Cerebellar nuclear complex (tissue), 1 donor: Measurements from ENCODE around the gene KRT32.
"Not testable (repeated sequence)": the region's sequence is repeated elsewhere in the genome, so short reads cannot be mapped to it uniquely, and the experiment has no call there.

Source experiments
- DNase-seq, 2 experiments: peaks; one replicate each; lab custom pipeline; 2025; lab: John Stamatoyannopoulos, UW

The KRT32 gene

GRCh38 chr17:41428591-41429291 is 38.4 kb downstream of the KRT32 start:
- no peak for DNase-seq

- DNase-seq: no peak
Measured at GRCh38 chr17:41424111-41424635, 43.0 kb downstream of the KRT32 start, which contains the start of gene KRT37. TSS of gene KRT37 (minus strand) at chr17:41424585. CDS start at chr17:41424523, 62 bp downstream.

GRCh38 chr17:41422586-41422985 is 44.6 kb downstream of the KRT32 start:
- not testable (repeated sequence) for DNase-seq

- DNase-seq: no peak
Measured at GRCh38 chr17:41421617-41422016, 45.6 kb downstream of the KRT32 start.

GRCh38 chr17:41421116-41421515 is 46.1 kb downstream of the KRT32 start:
- no peak for DNase-seq

GRCh38 chr17:41420134-41420533 is 47.1 kb downstream of the KRT32 start:
- DNase-seq: no peak

- DNase-seq: no peak
Measured at GRCh38 chr17:41419716-41420115, 47.5 kb downstream of the KRT32 start.

- no peak for DNase-seq
Measured at GRCh38 chr17:41418116-41418860, 48.9 kb downstream of the KRT32 start.

GRCh38 chr17:41417576-41418015 is 49.6 kb downstream of the KRT32 start:
- no peak for DNase-seq

- no peak for DNase-seq
Measured at GRCh38 chr17:41417127-41417526, 50.1 kb downstream of the KRT32 start.

- DNase-seq: no peak
Measured at GRCh38 chr17:41416479-41416878, 50.7 kb downstream of the KRT32 start.

- no peak for DNase-seq
Measured at GRCh38 chr17:41415833-41416335, 51.3 kb downstream of the KRT32 start.

- no peak for DNase-seq
Measured at GRCh38 chr17:41415411-41415810, 51.8 kb downstream of the KRT32 start.

GRCh38 chr17:41413982-41414381 is 53.2 kb downstream of the KRT32 start:
- no peak for DNase-seq

GRCh38 chr17:41413353-41413957 is 53.7 kb downstream of the KRT32 start:
- DNase-seq: no peak

- no peak for DNase-seq
Measured at GRCh38 chr17:41411072-41411840, 55.9 kb downstream of the KRT32 start.
